Activated CD8-positive, alpha-beta T cell treated with anti-CD3 and anti-CD28 coated beads for 36 hours (primary cell): ENCODE data around the gene VSTM2B. TPM values are rescaled to one million over a fixed set of nuclear protein-coding genes. Genes with fewer than 3 reads are reported as not detected.

Experiments used
- ATAC-seq: fragments of 200-7000 bp; cut with Tn5 transposase; one replicate; pipeline ENCODE4 v1.10.0; 2021; ENCODE audit warnings: mild to moderate bottlenecking, moderate library complexity
- CTCF ChIA-PET: fragments of 350-600 bp; sonication (Branson Sonifier 250); formaldehyde crosslinking; loops from one replicate; lab custom pipeline; 2021; ENCODE audit warnings: antibody characterized with exemption; lab: Charles Lee
- POLR2A ChIA-PET: fragments of 350-600 bp; sonication (Branson Sonifier 250); formaldehyde crosslinking; loops from one replicate; lab custom pipeline; 2021; ENCODE audit warnings: antibody characterized with exemption; lab: Charles Lee
- DNase-seq: peaks from one replicate; pipeline ENCODE4 v3.0.0-alpha.2; 2020
- H3K27ac Mint-ChIP-seq: one replicate; pipeline ENCODE4 v1.8.0; 2021; ENCODE audit warnings: mild to moderate bottlenecking, mixed read lengths
- H3K27me3 Mint-ChIP-seq: one replicate; pipeline ENCODE4 v1.8.0; 2021; ENCODE audit warnings: mixed read lengths
- H3K36me3 Mint-ChIP-seq: one replicate; pipeline ENCODE4 v1.8.0; 2021; ENCODE audit warnings: low read depth, mixed read lengths
- H3K4me1 Mint-ChIP-seq: one replicate; pipeline ENCODE4 v1.8.0; 2021; ENCODE audit warnings: low read depth, mixed read lengths
- H3K4me3 Mint-ChIP-seq: one replicate; pipeline ENCODE4 v1.8.0; 2021; ENCODE audit warnings: mild to moderate bottlenecking, moderate library complexity, mixed read lengths
- H3K9me3 Mint-ChIP-seq: one replicate; pipeline ENCODE4 v1.8.0; 2021; ENCODE audit warnings: mixed read lengths
- CTCF ChIP-seq: fragments of 200-600 bp; IDR thresholded peaks from one replicate; pipeline ENCODE4 v1.8.0; 2022; ENCODE audit warnings: antibody characterized with exemption, mild to moderate bottlenecking
- intact Hi-C: fragments of 100-400 bp; cut with micrococcal nuclease; formaldehyde crosslinking; loops from one replicate; pipeline ENCODE4 v1.10.0; 2022
- total RNA-seq, 2 experiments: library from RNA; stranded (reverse); gene quantifications; one replicate each; pipeline ENCODE4 v1.2.3, GENCODE V29; 2021

The VSTM2B gene
- total RNA-seq, 2 experiments from 2014 or later: not detected

- ATAC-seq (no peak), DNase-seq (no peak)
- no peak for TF ChIP-seq CTCF
- H3K4me3 Mint-ChIP-seq: no peak overlapping the region
- intact Hi-C loops: no loop called here
- no peaks in the 10 kb centered on the region for H3K9me3 Mint-ChIP-seq
- CTCF ChIA-PET: no interaction called here
- no peak overlapping the region for H3K27ac Mint-ChIP-seq
- H3K27me3 Mint-ChIP-seq: peaks cover 4% of the 10 kb centered on the region
- no peaks in the 10 kb centered on the region for H3K36me3 Mint-ChIP-seq
- no peaks in the 10 kb centered on the region for H3K4me1 Mint-ChIP-seq
- POLR2A ChIA-PET: interaction anchor here (0.6 kb wide), 1 partner anchor 282 kb away, joined by 3 read pairs; no protein-coding TSS in a partner anchor
Measured at GRCh38 chr19:29515706-29516357, 10.0 kb upstream of the VSTM2B start.

GRCh38 chr19:29516358-29516725 lies 9.5 kb upstream of the VSTM2B start:
- intact Hi-C loops: no loop called here
- ChIA-PET POLR2A (no interaction called here), CTCF (no interaction called here)
- no peak for DNase-seq
- Mint-ChIP-seq H3K27ac (no peak overlapping the region), H3K36me3 (no peaks in the 10 kb centered on the region), H3K27me3 (peaks cover 4% of the 10 kb centered on the region), H3K4me3 (no peak overlapping the region), H3K9me3 (no peaks in the 10 kb centered on the region), H3K4me1 (no peaks in the 10 kb centered on the region)
- no peak for TF ChIP-seq CTCF
- ATAC-seq: no peak

GRCh38 chr19:29516821-29517395 lies 8.9 kb upstream of the VSTM2B start:
- TF ChIP-seq CTCF: no peak
- H3K27ac Mint-ChIP-seq: no peak overlapping the region
- ChIA-PET POLR2A (no interaction called here), CTCF (interaction anchor here (1.2 kb wide), 1 partner anchor 10 kb away, joined by 4 read pairs; no protein-coding TSS in a partner anchor)
- H3K36me3 Mint-ChIP-seq: no peaks in the 10 kb centered on the region
- peaks cover 8% of the 10 kb centered on the region for H3K27me3 Mint-ChIP-seq
- H3K4me1 Mint-ChIP-seq: no peaks in the 10 kb centered on the region
- H3K4me3 Mint-ChIP-seq: no peak overlapping the region
- ATAC-seq (no peak), DNase-seq (no peak)
- intact Hi-C loops: no loop called here
- no peaks in the 10 kb centered on the region for H3K9me3 Mint-ChIP-seq

- DNase-seq: no peak
- TF ChIP-seq CTCF: no peak
- ATAC-seq: no peak
- Mint-ChIP-seq H3K36me3 (no peaks in the 10 kb centered on the region), H3K4me3 (no peak overlapping the region), H3K4me1 (no peaks in the 10 kb centered on the region), H3K27me3 (peaks cover 8% of the 10 kb centered on the region), H3K27ac (no peak overlapping the region), H3K9me3 (no peaks in the 10 kb centered on the region)
- ChIA-PET POLR2A (no interaction called here), CTCF (interaction anchor here (1.2 kb wide), 1 partner anchor 10 kb away, joined by 4 read pairs; no protein-coding TSS in a partner anchor)
- intact Hi-C loops: no loop called here
Measured at GRCh38 chr19:29517412-29517811, 8.4 kb upstream of the VSTM2B start.

GRCh38 chr19:29517946-29518345 lies 7.8 kb upstream of the VSTM2B start:
- ChIA-PET CTCF (interaction anchor here (1.2 kb wide), 1 partner anchor 9 kb away, joined by 4 read pairs; no protein-coding TSS in a partner anchor), POLR2A (no interaction called here)
- DNase-seq: no peak
- H3K27ac Mint-ChIP-seq: no peak overlapping the region
- H3K4me3 Mint-ChIP-seq: no peak overlapping the region
- no peaks in the 10 kb centered on the region for H3K36me3 Mint-ChIP-seq
- ATAC-seq: no peak
- no peaks in the 10 kb centered on the region for H3K9me3 Mint-ChIP-seq
- no peaks in the 10 kb centered on the region for H3K4me1 Mint-ChIP-seq
- peaks cover 10% of the 10 kb centered on the region for H3K27me3 Mint-ChIP-seq
- intact Hi-C loops: no loop called here
- TF ChIP-seq CTCF: no peak
